AG09319 (cell line): ENCODE data around the gene KRTAP12-3.
"Not testable (repeated sequence)": the region's sequence is repeated elsewhere in the genome, so short reads cannot be mapped to it uniquely, and the experiment has no call there.

Experiments
- DNase-seq: peaks from one replicate; pipeline ENCODE4 v3.0.0-alpha.2; 2010; ENCODE audit warnings: low read depth; ENCODE audit errors: extremely low read depth
- CTCF ChIP-seq: IDR thresholded peaks from 2 replicates; pipeline ENCODE4 v1.5.1; 2011; ENCODE audit warnings: low read depth, mild to moderate bottlenecking, inconsistent platforms, low read length, moderate library complexity

KRTAP12-3 gene

GRCh38 chr21:44628707-44629391 is 28.9 kb upstream of the KRTAP12-3 start:
- no peak for DNase-seq
- TF ChIP-seq CTCF: no peak

GRCh38 chr21:44630440-44630839 is 27.3 kb upstream of the KRTAP12-3 start:
- no peak for DNase-seq
- TF ChIP-seq CTCF: no peak

GRCh38 chr21:44632067-44632466 is 25.7 kb upstream of the KRTAP12-3 start:
- TF ChIP-seq CTCF: no peak
- DNase-seq: no peak

GRCh38 chr21:44636209-44637017 is 21.3 kb upstream of the KRTAP12-3 start:
- no peak for DNase-seq

GRCh38 chr21:44637018-44637850 is 20.5 kb upstream of the KRTAP12-3 start, which contains the start of gene KRTAP10-10:
Gene KRTAP10-10, plus strand, starts transcription at chr21:44637356. Its CDS starts 62 bp downstream, at chr21:44637418.
- no peak for DNase-seq

More at GRCh38 chr21:44636209-44637017, 21.3 kb upstream of the KRTAP12-3 start:
- TF ChIP-seq CTCF: no peak

GRCh38 chr21:44637851-44638348 is 19.8 kb upstream of the KRTAP12-3 start:
- not testable (repeated sequence) for DNase-seq

More at GRCh38 chr21:44637018-44637850, 20.5 kb upstream of the KRTAP12-3 start, which contains the start of gene KRTAP10-10:
- no peak for TF ChIP-seq CTCF

GRCh38 chr21:44638506-44639330 is 19.0 kb upstream of the KRTAP12-3 start:
- DNase-seq: not testable (repeated sequence)
